Left renal pelvis (tissue), 4 donors: Measurements from ENCODE around the gene FLT4. TPM values are rescaled to one million over a fixed set of nuclear protein-coding genes. Genes with fewer than 3 reads are reported as not detected.

Experiments used
- DNase-seq, 4 donors: peaks; one replicate each; pipeline ENCODE4 v3.0.0-alpha.2; 2013; ENCODE audit warnings: low read depth in 4 of 4, low spot score in 3 of 4
- polyA plus RNA-seq, 4 donors: library from polyadenylated mRNA; unstranded; fragments of 120-200 nt; gene quantifications; one replicate each; pipeline ENCODE4 v1.2.1, GENCODE V29; 2013; ENCODE audit not compliant: insufficient read length in 4 of 4

Gene FLT4
- polyA plus RNA-seq, 4 donors, result 9.3 to 32.5 (median 25.4) TPM

- DNase-seq, result no peak
Observed at GRCh38 chr5:180609386-180609785, 40.0 kb downstream of the FLT4 start.

GRCh38 chr5:180608572-180609310 lies 40.7 kb downstream of the FLT4 start:
- DNase-seq, result no peak

- DNase-seq, result no peak
Observed at GRCh38 chr5:180607861-180608571, 41.4 kb downstream of the FLT4 start.

- DNase-seq, result no peak
Observed at GRCh38 chr5:180606215-180606785, 43.1 kb downstream of the FLT4 start.

DNA sequence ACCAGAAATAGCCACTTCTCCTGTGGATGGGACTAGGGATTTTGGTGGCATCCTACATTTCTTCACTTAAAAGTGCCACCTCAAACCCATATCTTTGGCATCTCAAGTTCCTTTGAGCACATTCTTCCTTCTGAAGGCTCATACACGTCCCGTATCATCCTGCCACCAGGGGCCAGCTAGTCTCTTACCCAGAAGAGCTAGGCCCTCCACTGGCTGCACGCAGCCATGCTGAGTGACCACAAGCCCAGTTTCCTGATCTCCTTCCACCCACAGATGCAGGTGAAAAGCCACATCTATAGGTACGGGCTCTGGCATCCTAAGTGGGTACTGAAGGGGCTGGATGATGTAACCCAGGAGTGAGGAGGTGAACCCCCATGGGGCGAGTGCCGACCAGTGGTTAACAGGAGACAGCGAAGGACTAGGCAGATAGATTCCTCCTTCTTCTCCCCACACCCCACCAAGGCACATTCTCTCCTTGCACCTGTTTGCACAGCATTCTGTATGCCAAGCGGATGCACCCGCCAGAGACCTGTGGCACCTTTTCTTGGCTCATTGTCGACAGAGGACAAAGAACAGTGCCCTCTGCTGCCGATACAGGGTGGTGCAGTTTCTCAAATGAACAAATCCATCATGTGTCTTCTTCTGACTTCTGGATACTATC lies 43.7 kb downstream of the FLT4 start:
- DNase-seq, result no peak

- no peak for DNase-seq
Observed at GRCh38 chr5:180604271-180604670, 45.1 kb downstream of the FLT4 start.

DNA sequence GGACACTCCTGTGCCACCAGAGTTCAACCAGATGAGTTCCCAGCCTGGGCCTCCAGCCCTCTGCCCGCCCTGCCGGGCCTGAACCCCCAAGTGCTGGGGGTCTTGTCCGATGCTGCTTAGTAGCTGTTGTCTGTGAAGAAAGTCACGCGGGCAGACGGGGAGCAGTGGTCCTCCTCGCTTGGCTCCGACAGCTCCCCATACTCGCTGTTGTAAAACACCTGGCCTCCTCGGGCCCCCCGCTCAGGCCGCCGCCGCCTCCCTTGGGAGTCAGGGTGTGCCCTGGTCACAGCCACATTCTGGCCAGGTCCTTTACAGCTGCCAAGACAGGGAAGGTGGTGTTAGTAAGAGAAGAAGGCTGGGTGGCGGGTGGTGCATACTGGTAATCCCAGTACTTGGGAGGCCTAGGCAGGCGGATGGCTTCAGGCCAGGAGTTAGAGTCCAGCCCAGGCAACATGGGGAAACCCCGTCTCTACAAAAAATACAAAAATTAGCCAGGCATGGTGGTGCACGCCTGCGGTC lies 46.3 kb downstream of the FLT4 start:
- no peak for DNase-seq

DNA sequence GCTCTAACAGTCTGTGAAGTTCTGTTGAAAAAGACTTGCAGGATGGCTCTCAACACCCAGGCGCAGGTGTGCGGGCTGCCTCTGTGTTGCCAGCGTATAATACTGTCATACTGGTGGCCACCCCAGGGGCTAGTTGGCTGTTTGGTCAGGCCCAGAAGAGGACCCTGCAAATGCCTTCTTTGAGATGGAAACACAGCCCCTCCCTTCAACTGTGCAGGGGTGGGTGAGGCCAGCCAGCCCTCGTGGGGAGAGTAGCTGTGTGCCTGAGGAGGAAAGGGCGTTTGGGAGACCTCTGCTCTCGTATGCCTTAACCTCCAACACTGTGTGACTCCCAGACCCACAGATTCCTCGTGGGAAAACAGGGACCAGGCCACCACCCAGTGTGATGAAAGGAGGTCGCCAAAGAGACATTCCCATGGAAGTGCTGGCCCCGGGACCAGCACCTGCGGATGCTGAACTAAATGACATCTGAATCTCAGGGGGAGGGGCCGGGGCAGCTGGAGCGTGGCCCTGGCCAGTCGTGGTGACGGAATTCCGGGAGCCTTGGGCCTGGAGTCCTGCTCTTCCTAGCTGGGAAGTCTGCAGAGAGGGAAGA lies 46.8 kb downstream of the FLT4 start:
- DNase-seq, result no peak

DNA sequence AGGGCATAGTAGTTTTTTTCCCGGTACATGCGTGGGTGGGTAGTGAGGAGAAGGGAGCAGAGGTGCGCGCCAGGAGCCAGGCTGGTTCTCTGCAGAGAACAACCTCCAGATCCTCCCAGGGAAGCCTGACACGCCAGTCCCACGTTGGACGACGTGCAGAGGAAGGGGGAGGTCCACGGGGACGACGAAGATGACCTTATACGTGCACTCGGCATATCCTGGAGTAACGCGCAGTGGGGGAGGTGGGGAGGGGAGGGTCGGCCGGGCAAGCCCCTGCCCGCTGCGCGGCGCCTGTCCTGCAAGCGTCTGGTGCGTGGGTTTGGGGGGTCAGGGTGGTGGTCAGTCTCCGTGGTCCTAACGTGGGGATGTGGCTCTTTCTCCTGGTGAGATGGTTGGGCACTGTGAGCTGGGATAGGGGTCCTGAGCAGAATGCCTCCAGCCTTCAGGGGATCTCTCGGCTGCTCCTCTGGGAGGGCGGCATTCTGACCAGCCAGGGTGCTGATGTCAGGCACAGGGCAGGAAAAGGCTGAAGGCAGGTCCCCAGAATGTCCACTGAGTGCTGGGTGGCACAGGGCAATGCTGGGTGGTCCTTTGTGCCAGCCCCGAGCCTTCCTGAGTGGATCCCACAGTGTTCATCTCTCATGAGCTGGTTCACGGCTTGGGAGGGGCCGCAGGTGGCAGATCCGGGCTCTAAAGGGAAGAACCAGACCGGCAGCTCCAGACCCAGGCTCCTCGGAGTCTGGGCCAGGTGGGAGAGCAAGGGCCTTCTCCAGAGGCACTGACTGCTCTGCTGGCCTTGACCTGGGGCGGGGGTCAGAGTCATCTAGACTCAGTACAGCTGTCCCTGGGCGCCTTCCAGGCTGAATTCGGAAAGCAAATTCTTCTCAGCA lies 47.6 kb downstream of the FLT4 start:
- DNase-seq, result no peak

GRCh38 chr5:180600554-180601041 lies 48.8 kb downstream of the FLT4 start:
- DNase-seq, result no peak

DNA sequence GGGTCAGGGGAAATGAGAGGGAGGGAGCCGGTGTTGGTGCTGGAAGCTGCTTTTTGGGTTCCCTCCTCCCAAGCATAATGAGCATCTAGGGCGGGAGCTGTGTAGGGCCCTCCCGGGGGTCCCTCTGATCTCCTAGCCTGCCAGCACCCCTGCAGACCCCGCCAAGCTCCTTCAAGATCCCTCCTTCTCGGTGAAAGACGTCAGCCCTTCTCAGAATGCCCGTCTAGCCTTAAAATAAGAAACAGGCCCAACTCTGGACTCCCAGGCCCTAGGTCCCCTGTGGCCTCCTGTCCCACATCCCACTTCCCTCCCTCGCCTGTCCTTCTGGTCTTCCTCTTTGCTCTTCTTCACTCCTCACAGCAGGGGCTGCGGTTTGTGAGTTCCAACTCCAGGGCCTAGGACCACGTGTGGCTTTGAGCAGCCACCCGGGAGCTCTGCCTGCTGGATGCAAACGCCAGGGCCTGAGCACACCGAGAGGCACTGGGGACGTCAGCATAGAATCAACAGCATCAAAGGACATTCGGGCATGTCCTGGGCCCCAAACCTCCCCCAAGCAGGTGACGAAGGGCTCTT lies 49.3 kb downstream of the FLT4 start:
- DNase-seq, result no peak

DNA sequence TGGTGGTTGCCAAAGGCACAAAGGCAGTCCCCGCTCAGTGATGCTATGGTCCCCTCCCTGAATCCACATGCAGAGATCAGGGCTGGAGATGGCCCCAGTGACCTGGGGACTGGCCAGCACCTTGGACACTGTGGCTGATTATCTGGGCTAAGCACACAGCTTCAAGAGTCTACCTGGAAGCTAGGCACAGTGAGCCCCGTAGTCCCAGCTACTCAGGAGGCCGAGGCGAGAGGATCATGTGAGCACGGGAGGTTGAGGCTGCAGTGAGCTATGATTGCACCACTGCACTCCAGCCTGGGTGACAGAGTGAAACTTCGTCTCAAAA lies 49.8 kb downstream of the FLT4 start:
- no peak for DNase-seq

DNA sequence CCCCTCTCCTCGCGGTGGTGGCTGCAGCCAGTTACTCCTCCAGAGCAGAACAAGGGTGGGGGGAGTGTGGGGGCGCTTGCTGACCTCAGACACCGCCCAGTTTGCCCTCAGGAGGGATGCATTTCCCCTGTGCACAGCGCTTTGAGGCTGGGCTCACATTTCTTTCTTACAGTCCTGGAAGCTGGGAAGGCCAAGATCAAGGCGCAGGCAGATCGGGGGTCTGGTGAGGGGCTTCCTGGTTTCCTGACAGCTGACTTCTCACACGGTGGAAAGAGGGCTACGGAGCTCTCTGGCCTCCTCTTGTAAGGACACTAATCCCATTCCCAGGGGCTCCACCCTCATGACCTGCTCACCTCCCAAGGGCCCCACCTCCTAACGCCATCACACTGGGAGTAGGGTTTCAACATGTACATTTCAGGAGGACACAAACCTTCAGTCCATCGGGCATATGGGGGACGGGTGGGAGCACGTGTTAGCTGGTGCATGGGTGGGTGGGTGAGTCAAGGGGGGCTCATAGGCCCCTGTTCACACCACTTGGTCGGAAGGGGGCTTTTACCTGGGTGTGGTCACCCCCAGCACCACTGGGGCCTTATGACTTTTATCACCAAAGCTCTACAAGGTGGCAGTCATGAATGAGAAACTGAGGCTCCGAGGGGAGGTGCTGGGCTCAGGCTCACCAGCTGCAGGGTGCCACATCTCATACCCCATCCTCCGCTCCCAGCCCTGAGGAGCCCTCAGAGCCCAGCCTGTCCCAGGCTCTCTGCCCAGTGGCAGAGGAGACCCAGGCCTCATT lies 50.4 kb downstream of the FLT4 start:
- DNase-seq, result no peak

DNA sequence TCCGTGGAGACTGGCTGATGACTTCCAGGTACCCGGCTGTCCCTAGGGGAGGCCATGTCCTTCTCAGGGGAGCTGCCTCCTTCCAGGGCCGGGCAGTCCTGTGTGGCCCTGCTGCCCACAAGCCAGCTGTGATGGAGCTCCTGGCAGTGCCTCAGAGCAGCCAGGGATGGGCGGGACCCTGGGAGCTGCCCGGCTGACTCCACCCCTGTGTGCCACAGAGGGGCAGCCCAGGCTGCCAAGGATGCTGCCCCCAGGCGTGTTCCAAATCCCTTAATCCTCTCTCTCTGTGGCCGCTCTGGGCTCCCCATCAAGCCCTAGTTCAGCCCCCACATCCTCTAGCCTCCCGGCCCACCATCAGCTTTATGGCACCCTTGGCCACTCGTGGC lies 51.1 kb downstream of the FLT4 start:
- DNase-seq, result no peak

DNA sequence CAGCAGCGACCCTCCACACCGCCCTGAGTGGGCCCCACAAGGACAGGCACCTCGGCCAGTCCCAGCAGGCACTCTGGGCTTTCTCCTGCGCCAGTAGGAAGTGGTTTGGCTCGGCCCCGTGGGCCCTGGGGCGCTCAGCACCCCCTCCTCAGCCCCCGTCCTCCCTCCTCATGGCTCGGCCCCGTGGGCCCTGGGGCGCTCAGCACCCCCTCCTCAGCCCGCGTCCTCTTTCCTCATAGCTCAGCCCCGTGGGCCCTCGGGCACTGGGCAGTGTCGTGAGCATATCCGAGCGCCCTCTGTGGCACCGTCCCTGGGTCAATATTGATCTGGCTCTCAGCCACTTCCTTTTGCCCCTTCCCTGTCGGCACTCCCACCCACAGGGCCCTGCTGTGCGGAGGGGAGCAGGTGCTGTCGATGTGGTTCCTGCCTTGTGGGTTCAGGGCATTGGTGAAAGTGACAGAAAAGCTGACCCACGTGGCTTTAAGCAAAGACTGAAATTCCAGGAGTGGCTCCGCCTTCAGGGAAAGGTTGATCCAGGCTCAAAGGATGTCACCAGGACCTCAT lies 52.6 kb downstream of the FLT4 start:
- no peak for DNase-seq

GRCh38 chr5:180596115-180596667 lies 53.2 kb downstream of the FLT4 start:
- no peak for DNase-seq

GRCh38 chr5:180595381-180596114 lies 53.9 kb downstream of the FLT4 start:
- DNase-seq, result no peak

GRCh38 chr5:180595046-180595379 lies 54.4 kb downstream of the FLT4 start:
- no peak for DNase-seq
